Activated naive CD8-positive, alpha-beta T cell treated with anti-CD3 and anti-CD28 coated beads, Interleukin-2, amount 50 U/mL, for 24 hours (primary cell): Measurements from ENCODE around the gene ABCC1.
"Not testable (repeated sequence)": the region's sequence is repeated elsewhere in the genome, so short reads cannot be mapped to it uniquely, and the experiment has no call there.

ENCODE experiments used
- ATAC-seq: fragments of 150-1000 bp; cut with Tn5 transposase; one replicate; pipeline ENCODE4 v1.10.0; 2021
- DNase-seq: peaks from one replicate; pipeline ENCODE4 v3.0.0; 2021
- H3K27ac Mint-ChIP-seq: one replicate; pipeline ENCODE4 v1.8.0; 2021; ENCODE audit warnings: mild to moderate bottlenecking, mixed read lengths
- H3K27me3 Mint-ChIP-seq: one replicate; pipeline ENCODE4 v1.8.0; 2021; ENCODE audit warnings: mixed read lengths
- H3K36me3 Mint-ChIP-seq: one replicate; pipeline ENCODE4 v1.8.0; 2021; ENCODE audit warnings: low read depth, mixed read lengths
- H3K4me1 Mint-ChIP-seq: one replicate; pipeline ENCODE4 v1.8.0; 2021; ENCODE audit warnings: mixed read lengths
- H3K4me3 Mint-ChIP-seq: one replicate; pipeline ENCODE4 v1.8.0; 2021; ENCODE audit warnings: mild to moderate bottlenecking, moderate library complexity, mixed read lengths
- H3K9me3 Mint-ChIP-seq: one replicate; pipeline ENCODE4 v1.8.0; 2021; ENCODE audit warnings: mixed read lengths

The ABCC1 gene

GRCh38 chr16:15949210-15950160 lies at the start of gene ABCC1:
ABCC1 (plus strand) TSS chr16:15949616; CDS start chr16:15949752, 136 bp downstream.
- ATAC-seq (peak; percentile 65), DNase-seq (peak; percentile 76)
- no peaks in the 10 kb centered on the region for H3K9me3 Mint-ChIP-seq
- peak within 1 kb of the TSS; percentile 92 for H3K4me3 Mint-ChIP-seq
- peaks cover 2% of the 10 kb centered on the region for H3K27me3 Mint-ChIP-seq
- H3K4me1 Mint-ChIP-seq, result peaks cover 59% of the 10 kb centered on the region
- H3K27ac Mint-ChIP-seq, result peak within 1 kb of the TSS; percentile 98
- H3K36me3 Mint-ChIP-seq, result peaks cover 16% of the 10 kb centered on the region

GRCh38 chr16:15900357-15900756 lies 49.1 kb upstream of the ABCC1 start:
- H3K36me3 Mint-ChIP-seq, result no peaks in the 10 kb centered on the region
- no peaks in the 10 kb centered on the region for H3K27me3 Mint-ChIP-seq
- peaks cover 26% of the 10 kb centered on the region for H3K4me1 Mint-ChIP-seq
- DNase-seq, result no peak
- no peak overlapping the region for H3K4me3 Mint-ChIP-seq
- ATAC-seq, result no peak
- H3K27ac Mint-ChIP-seq, result no peak overlapping the region
- no peaks in the 10 kb centered on the region for H3K9me3 Mint-ChIP-seq

GRCh38 chr16:15900901-15901500 lies 48.4 kb upstream of the ABCC1 start:
- Mint-ChIP-seq H3K9me3 (peaks cover under 1% of the 10 kb centered on the region), H3K4me3 (no peak overlapping the region), H3K36me3 (no peaks in the 10 kb centered on the region), H3K4me1 (peaks cover 26% of the 10 kb centered on the region), H3K27ac (no peak overlapping the region), H3K27me3 (no peaks in the 10 kb centered on the region)
- ATAC-seq (no peak), DNase-seq (no peak)

GRCh38 chr16:15903960-15904359 lies 45.5 kb upstream of the ABCC1 start:
- no peak overlapping the region for H3K27ac Mint-ChIP-seq
- H3K27me3 Mint-ChIP-seq, result no peaks in the 10 kb centered on the region
- ATAC-seq, result no peak
- no peaks in the 10 kb centered on the region for H3K36me3 Mint-ChIP-seq
- no peak overlapping the region for H3K4me3 Mint-ChIP-seq
- peaks cover 21% of the 10 kb centered on the region for H3K4me1 Mint-ChIP-seq
- H3K9me3 Mint-ChIP-seq, result peaks cover 5% of the 10 kb centered on the region
- no peak for DNase-seq

- Mint-ChIP-seq H3K9me3 (peaks cover 5% of the 10 kb centered on the region), H3K27ac (no peak overlapping the region), H3K4me1 (peaks cover 10% of the 10 kb centered on the region), H3K27me3 (no peaks in the 10 kb centered on the region), H3K4me3 (no peak overlapping the region), H3K36me3 (no peaks in the 10 kb centered on the region)
- ATAC-seq (no peak), DNase-seq (no peak)
These were observed 43.0 kb upstream of the ABCC1 start for GRCh38 chr16:15906439-15906838.

- peak; percentile 52 for DNase-seq
- H3K9me3 Mint-ChIP-seq, result peaks cover 5% of the 10 kb centered on the region
- ATAC-seq, result peak; percentile 99
- no peak overlapping the region for H3K4me3 Mint-ChIP-seq
- H3K36me3 Mint-ChIP-seq, result no peaks in the 10 kb centered on the region
- peaks cover 15% of the 10 kb centered on the region for H3K4me1 Mint-ChIP-seq
- no peaks in the 10 kb centered on the region for H3K27me3 Mint-ChIP-seq
- H3K27ac Mint-ChIP-seq, result peak overlapping the region; percentile 73
These were observed 41.4 kb upstream of the ABCC1 start for GRCh38 chr16:15907863-15908478.

GRCh38 chr16:15911198-15911597 lies 38.2 kb upstream of the ABCC1 start:
- DNase-seq, result no peak
- no peak overlapping the region for H3K27ac Mint-ChIP-seq
- H3K4me1 Mint-ChIP-seq, result peaks cover 18% of the 10 kb centered on the region
- no peak overlapping the region for H3K4me3 Mint-ChIP-seq
- no peaks in the 10 kb centered on the region for H3K27me3 Mint-ChIP-seq
- H3K36me3 Mint-ChIP-seq, result no peaks in the 10 kb centered on the region
- peaks cover 7% of the 10 kb centered on the region for H3K9me3 Mint-ChIP-seq
- ATAC-seq, result no peak

GRCh38 chr16:15913046-15913698 lies 36.2 kb upstream of the ABCC1 start:
- ATAC-seq (no peak), DNase-seq (no peak)
- Mint-ChIP-seq H3K4me3 (no peak overlapping the region), H3K27ac (peak overlapping the region; percentile 30), H3K36me3 (no peaks in the 10 kb centered on the region), H3K4me1 (peaks cover 11% of the 10 kb centered on the region), H3K9me3 (peaks cover 5% of the 10 kb centered on the region), H3K27me3 (no peaks in the 10 kb centered on the region)

- ATAC-seq (no peak), DNase-seq (no peak)
- Mint-ChIP-seq H3K27me3 (no peaks in the 10 kb centered on the region), H3K4me3 (no peak overlapping the region), H3K4me1 (peaks cover 8% of the 10 kb centered on the region), H3K9me3 (peaks cover 5% of the 10 kb centered on the region), H3K27ac (no peak overlapping the region), H3K36me3 (no peaks in the 10 kb centered on the region)
These were observed 33.8 kb upstream of the ABCC1 start for GRCh38 chr16:15915555-15916081.

- DNase-seq (no peak), ATAC-seq (no peak)
- Mint-ChIP-seq H3K27ac (no peak overlapping the region), H3K27me3 (no peaks in the 10 kb centered on the region), H3K9me3 (peaks cover 5% of the 10 kb centered on the region), H3K36me3 (no peaks in the 10 kb centered on the region), H3K4me1 (peaks cover 8% of the 10 kb centered on the region), H3K4me3 (no peak overlapping the region)
These were observed 33.1 kb upstream of the ABCC1 start for GRCh38 chr16:15916323-15916722.

GRCh38 chr16:15918314-15918713 lies 31.1 kb upstream of the ABCC1 start:
- not testable (repeated sequence) for H3K36me3 Mint-ChIP-seq, H3K27me3 Mint-ChIP-seq, H3K27ac Mint-ChIP-seq, H3K4me1 Mint-ChIP-seq, DNase-seq, H3K4me3 Mint-ChIP-seq, H3K9me3 Mint-ChIP-seq, ATAC-seq

- no peaks in the 10 kb centered on the region for H3K36me3 Mint-ChIP-seq
- no peak overlapping the region for H3K27ac Mint-ChIP-seq
- ATAC-seq, result no peak
These were observed 30.1 kb upstream of the ABCC1 start for GRCh38 chr16:15919331-15919730.

GRCh38 chr16:15924996-15925395 lies 24.4 kb upstream of the ABCC1 start:
- no peak for DNase-seq
- Mint-ChIP-seq H3K9me3 (no peaks in the 10 kb centered on the region), H3K4me1 (no peaks in the 10 kb centered on the region), H3K27me3 (no peaks in the 10 kb centered on the region), H3K36me3 (no peaks in the 10 kb centered on the region), H3K4me3 (no peak overlapping the region), H3K27ac (no peak overlapping the region)
- ATAC-seq, result no peak

More at GRCh38 chr16:15919331-15919730, 30.1 kb upstream of the ABCC1 start:
- no peak for DNase-seq
- no peak overlapping the region for H3K4me3 Mint-ChIP-seq
- H3K27me3 Mint-ChIP-seq, result no peaks in the 10 kb centered on the region
- no peaks in the 10 kb centered on the region for H3K4me1 Mint-ChIP-seq
- H3K9me3 Mint-ChIP-seq, result peaks cover 5% of the 10 kb centered on the region

- no peak for DNase-seq
- H3K27ac Mint-ChIP-seq, result no peak overlapping the region
- no peaks in the 10 kb centered on the region for H3K4me1 Mint-ChIP-seq
- H3K4me3 Mint-ChIP-seq, result no peak overlapping the region
- ATAC-seq, result no peak
- no peaks in the 10 kb centered on the region for H3K36me3 Mint-ChIP-seq
- H3K27me3 Mint-ChIP-seq, result no peaks in the 10 kb centered on the region
- H3K9me3 Mint-ChIP-seq, result no peaks in the 10 kb centered on the region
These were observed 23.8 kb upstream of the ABCC1 start for GRCh38 chr16:15925631-15926030.
